Rectal smooth muscle tissue (tissue), 1 donor: ENCODE results near the gene NIFK.
"Not testable (repeated sequence)": the region's sequence is repeated elsewhere in the genome, so short reads cannot be mapped to it uniquely, and the experiment has no call there.

Experiments
- H3K27ac ChIP-seq: one replicate; pipeline ENCODE4 v1.7.0; 2013; ENCODE audit warnings: low read depth, low read length, inconsistent platforms
- H3K27me3 ChIP-seq: one replicate; pipeline ENCODE4 v1.7.0; 2013; ENCODE audit warnings: low read length; ENCODE audit not compliant: control insufficient read depth, insufficient read depth
- H3K36me3 ChIP-seq: one replicate; pipeline ENCODE4 v1.7.0; 2013; ENCODE audit warnings: low read length; ENCODE audit not compliant: control insufficient read depth, insufficient read depth
- H3K4me1 ChIP-seq: one replicate; pipeline ENCODE4 v1.7.0; 2013; ENCODE audit warnings: low read length; ENCODE audit not compliant: control insufficient read depth, insufficient read depth
- H3K4me3 ChIP-seq: one replicate; pipeline ENCODE4 v1.7.0; 2013; ENCODE audit warnings: low read length
- H3K9ac ChIP-seq: one replicate; pipeline ENCODE4 v1.7.0; 2013; ENCODE audit warnings: low read length

The NIFK gene

DNA sequence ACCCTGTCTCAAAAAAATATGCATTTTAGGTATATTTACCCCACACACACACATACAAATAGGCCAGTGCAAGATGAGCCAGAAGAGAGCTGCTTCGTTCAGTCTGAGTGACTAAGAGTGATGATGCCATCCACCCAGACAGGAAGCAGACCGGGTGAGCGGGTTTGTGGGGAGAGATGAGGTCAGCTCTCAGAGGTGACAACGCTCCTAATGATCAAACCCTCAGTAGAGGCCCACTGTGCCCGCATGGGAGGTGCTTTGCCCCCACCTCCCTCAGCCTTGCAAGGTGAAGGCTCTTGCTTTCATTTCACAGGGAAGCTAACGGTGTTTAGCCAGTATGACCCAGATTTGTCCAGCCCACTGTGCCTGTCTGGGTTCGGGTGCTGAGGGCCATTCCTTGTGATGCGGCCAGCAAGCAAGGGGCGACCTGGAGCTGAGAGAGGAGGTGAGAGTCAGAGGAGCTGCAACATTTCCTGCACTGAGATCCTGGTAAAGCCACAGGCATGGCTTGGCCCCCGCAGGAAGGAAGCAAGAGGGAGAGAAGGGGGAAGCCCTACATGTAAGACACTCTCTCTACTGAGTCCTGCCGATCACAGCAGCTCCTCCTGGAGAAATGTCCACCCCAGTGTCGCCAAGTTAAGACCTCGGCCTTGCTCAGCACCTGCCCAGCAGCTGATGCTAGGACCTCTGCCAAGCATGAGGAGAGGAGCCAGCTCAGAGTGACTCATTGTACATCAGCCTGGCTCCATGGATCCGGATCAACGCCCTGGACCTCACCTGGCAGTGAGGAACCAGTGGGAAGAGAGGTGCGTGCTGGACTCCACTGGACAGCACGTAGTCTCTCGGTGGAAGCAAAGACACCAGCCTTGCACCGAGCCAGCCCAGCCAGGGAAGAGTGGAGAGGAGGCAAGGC lies 37.0 kb downstream of the NIFK start:
- no peaks in the 10 kb centered on the region for H3K27me3 ChIP-seq
- no peak overlapping the region for H3K9ac ChIP-seq
- H3K4me1 ChIP-seq: no peaks in the 10 kb centered on the region
- no peak overlapping the region for H3K27ac ChIP-seq
- no peaks in the 10 kb centered on the region for H3K36me3 ChIP-seq
- H3K4me3 ChIP-seq: no peak overlapping the region

DNA sequence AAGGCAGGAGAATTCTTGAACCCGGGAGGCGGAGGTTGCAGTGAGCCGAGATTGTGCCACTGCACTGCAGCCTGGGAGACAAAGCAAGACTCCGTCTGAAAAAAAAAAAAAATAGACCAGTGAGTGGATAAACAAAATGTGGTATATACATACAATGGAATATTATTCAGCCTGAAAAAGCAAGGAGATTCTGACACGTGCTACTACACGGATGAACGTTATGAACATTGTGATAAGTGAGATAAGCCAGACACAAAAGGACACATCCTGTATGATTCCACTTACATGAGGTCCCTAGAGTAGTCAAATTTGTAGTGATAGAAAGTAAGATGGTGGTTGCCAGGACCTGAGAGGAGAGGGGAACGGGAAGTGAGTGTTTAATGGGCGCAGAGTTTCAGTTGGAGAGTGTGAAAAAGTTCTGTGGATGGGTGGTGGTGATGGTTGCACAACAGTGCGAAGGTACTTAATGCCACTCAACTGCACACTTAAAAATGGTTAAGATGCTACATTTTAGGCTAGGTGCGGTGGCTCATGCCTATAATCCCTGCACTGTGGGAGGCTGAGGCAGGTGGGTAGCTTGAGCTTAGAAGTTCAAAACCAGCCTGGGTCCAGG lies 38.3 kb downstream of the NIFK start:
- no peaks in the 10 kb centered on the region for H3K36me3 ChIP-seq
- H3K27me3 ChIP-seq: no peaks in the 10 kb centered on the region
- no peaks in the 10 kb centered on the region for H3K4me1 ChIP-seq
- H3K4me3 ChIP-seq: no peak overlapping the region
- H3K27ac ChIP-seq: no peak overlapping the region
- H3K9ac ChIP-seq: no peak overlapping the region

DNA sequence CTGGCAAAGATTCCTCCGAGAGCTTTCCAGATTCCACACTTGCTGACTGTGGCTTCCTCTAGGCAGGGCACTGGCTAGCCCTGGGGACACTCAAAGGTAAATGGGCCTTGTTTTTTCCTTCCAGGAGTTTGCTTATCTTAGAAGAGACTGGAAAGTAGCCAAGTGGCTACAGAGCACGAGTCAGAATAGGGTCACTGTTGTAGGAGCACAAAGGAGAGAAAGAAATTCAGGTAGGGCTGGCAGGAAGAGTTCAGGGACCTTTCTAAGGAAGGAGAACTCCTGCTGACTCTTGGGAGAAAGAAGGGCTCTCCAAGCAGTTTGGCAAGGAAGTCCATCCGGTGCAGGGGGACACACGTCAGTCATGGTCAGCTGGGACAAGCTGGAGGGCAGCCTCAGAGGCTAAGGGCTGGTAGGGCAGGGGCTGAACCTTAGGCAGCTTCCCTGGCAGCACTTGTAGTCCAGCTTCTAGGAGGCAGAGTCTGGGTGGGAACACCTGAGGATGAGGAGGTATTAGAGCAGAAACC lies 39.5 kb downstream of the NIFK start:
- no peaks in the 10 kb centered on the region for H3K36me3 ChIP-seq
- no peak overlapping the region for H3K27ac ChIP-seq
- no peak overlapping the region for H3K9ac ChIP-seq

DNA sequence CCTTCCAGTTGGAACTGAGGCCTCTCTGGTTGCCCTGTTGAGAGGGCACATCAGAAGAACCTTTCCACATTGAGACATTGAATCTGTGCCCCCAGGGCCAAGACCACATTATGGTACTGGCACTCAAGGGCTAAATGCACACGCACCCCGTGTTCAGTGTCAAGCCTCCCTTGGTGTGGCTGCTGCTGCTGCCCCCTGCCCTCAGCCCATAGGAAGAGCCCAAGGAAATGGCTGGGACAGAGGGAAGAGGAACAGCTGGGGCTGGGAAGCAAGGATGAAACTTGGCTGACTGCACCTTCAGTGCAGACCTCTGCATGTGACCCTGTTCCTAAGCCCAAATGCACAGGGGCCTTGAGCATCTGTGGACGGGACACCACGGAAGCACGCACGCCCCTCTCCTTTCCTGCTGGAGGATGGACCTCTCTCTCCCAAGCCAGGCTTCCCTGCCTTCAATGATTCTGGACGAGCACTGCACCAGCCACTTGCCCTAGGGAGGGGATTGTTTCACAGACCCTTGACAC lies 40.2 kb downstream of the NIFK start:
- H3K36me3 ChIP-seq: no peaks in the 10 kb centered on the region
- H3K27me3 ChIP-seq: no peaks in the 10 kb centered on the region
- H3K9ac ChIP-seq: no peak overlapping the region
- no peaks in the 10 kb centered on the region for H3K4me1 ChIP-seq
- no peak overlapping the region for H3K27ac ChIP-seq
- H3K4me3 ChIP-seq: no peak overlapping the region

More for the DNA sequence above, 39.5 kb downstream of the NIFK start:
- H3K27me3 ChIP-seq: no peaks in the 10 kb centered on the region
- no peak overlapping the region for H3K4me3 ChIP-seq
- no peaks in the 10 kb centered on the region for H3K4me1 ChIP-seq

DNA sequence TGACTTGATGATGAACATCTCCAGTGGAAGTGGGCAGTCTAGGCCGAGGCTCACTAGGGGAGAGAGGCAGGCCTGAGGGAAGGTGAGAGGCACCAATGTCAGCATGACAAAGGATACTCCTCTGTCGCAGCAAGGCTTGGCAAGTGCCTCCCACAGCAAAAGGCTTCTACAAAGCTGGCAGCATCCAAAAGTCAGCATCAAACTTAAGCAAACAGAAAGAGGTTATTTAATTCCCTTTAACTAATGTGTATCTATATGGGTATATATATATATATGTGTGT lies 41.6 kb downstream of the NIFK start:
- Histone ChIP-seq H3K36me3 (no peaks in the 10 kb centered on the region), H3K27ac (no peak overlapping the region), H3K9ac (no peak overlapping the region), H3K27me3 (no peaks in the 10 kb centered on the region), H3K4me3 (no peak overlapping the region), H3K4me1 (no peaks in the 10 kb centered on the region)

DNA sequence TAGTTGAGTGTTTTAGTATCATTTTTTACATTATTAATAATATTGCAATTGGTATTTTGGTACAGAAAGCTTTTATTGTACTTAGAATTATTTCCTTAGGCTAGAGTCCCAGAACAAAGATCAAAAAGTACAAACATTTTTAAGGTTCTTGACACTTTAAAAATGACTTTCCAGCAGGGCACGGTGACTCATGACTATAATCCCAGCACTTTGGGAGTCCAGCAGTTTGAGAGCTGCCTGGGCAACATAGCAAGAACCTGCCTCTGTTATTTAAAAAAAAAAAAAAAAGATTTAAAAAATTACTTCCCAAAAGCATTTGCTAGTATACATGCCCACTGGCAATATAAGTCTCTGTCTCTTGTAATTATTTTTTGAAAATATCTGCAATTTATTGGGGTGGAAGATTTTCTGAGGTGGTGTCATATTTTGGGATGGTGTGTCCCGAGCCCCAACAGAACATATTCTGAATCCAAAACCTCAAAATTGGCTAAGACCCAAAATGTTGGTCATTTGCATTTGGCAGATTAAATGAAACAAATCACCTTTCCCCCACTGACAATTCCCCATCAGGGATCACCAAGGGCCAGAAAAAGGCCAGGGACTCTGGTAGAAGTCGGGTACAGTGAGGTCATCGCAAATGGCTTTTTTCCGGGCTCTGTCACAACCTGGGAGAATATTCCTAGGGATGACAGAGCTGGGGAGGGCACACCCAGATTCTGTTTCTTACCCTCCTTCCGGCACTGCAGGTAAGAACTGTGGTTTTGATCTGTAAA lies 42.1 kb downstream of the NIFK start:
- Histone ChIP-seq H3K27me3 (no peaks in the 10 kb centered on the region), H3K4me3 (no peak overlapping the region), H3K9ac (no peak overlapping the region), H3K36me3 (no peaks in the 10 kb centered on the region), H3K4me1 (no peaks in the 10 kb centered on the region), H3K27ac (no peak overlapping the region)

DNA sequence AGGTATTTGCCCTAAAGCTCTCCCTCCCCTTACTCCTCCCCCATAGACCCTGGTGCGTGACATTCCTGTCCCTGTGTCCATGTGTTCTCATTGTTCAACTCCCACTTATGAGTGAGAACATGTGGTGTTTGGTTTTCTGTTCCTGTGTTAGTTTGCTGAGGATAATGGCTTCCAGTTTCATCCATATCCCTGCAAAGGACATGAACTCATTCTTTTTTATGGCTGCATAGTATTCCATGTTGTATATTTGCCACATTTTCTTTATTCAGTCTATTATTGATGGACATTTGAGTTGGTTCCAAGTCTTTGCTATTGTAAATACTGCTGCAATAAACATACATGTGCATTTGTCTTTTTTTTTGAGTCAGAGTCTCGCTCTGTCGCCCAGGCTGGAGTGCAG lies 46.1 kb downstream of the NIFK start:
- not testable (repeated sequence) for H3K9ac ChIP-seq, H3K27ac ChIP-seq, H3K36me3 ChIP-seq, H3K4me1 ChIP-seq, H3K27me3 ChIP-seq, H3K4me3 ChIP-seq

DNA sequence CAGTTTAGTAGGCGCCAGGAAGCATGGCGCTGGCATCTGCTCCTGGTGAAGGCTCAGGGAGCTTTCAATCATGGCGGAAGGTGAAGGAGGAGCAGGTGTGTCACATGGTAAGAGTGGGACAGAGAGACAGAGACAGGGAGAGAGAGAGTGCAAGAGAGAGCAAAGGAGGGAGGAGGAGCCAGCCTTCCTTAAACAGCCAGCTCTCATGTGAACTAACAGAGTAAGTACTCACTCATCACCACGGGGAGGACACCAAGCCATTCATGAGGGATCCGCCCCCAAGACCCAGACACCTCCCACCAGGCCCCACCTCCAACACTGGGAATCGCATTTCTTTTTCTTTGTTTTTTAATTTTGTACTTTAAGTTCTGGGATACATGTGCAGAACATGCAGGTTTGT lies 46.6 kb downstream of the NIFK start:
- H3K36me3 ChIP-seq: no peaks in the 10 kb centered on the region
- H3K4me3 ChIP-seq: no peak overlapping the region
- H3K9ac ChIP-seq: no peak overlapping the region
- no peak overlapping the region for H3K27ac ChIP-seq
- no peaks in the 10 kb centered on the region for H3K27me3 ChIP-seq
- H3K4me1 ChIP-seq: no peaks in the 10 kb centered on the region

DNA sequence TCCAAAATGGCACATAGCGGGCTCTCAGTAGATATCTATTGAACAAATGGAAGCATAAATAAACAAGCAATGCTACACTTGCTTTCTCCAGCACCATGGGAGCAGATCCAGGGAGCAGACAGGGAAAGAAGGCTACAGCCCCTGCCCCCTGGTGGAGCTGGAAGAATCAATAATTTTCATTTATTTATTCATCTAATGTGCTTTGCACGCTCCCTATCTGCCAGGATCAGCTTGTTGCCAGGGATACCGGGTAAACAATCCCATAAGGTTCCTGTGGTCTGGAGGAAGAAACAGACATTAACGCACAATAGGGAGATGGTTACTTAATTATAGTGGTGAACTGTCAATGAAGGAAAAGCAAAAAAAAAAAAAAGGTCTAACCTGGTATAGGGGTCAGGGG lies 47.3 kb downstream of the NIFK start:
- Histone ChIP-seq H3K4me3 (no peak overlapping the region), H3K27me3 (no peaks in the 10 kb centered on the region), H3K27ac (no peak overlapping the region), H3K4me1 (no peaks in the 10 kb centered on the region), H3K9ac (no peak overlapping the region), H3K36me3 (no peaks in the 10 kb centered on the region)

DNA sequence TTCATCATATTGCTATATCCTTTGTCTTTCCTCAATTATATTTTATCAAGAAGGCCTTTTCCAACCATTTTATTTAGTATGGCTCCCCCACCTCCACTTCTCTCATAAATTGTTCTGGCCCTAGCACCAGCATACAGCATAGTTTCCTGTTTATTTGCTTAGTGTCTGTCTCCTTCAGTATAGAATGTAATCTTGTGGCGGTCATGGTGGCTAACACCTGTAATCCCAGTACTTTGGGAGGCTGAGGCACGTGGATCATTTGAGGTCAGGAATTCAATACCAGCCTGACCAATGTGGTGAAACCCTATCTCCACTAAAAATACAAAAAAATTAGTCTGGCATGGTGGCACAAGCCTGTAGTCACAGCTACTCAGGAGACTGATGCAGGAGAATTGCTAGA lies 47.9 kb downstream of the NIFK start:
- Histone ChIP-seq H3K27ac (no peak overlapping the region), H3K27me3 (no peaks in the 10 kb centered on the region), H3K4me1 (no peaks in the 10 kb centered on the region), H3K9ac (no peak overlapping the region), H3K36me3 (no peaks in the 10 kb centered on the region), H3K4me3 (no peak overlapping the region)

DNA sequence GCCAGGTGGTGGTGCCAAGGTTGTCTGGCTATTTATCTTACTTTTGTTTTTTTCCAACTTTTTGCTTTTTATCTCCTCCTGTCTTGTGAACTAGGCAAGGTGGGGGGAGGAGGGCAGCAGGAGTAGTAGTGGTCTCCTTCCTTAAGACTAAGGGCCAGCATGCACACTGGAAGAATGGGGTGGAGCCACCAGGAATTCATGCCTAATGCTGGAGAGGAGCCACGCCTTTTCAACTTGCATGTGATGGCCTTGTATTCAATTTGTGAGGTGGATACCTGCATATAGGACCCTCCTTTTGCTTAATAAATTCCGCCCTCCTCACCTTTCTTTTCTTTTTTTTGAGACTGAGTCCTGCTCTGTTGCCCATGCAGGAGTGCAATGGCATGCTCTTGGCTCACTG lies 49.8 kb downstream of the NIFK start:
- H3K9ac ChIP-seq: no peak overlapping the region
- H3K36me3 ChIP-seq: no peaks in the 10 kb centered on the region
- no peak overlapping the region for H3K27ac ChIP-seq
- H3K4me3 ChIP-seq: no peak overlapping the region
- no peaks in the 10 kb centered on the region for H3K4me1 ChIP-seq
- H3K27me3 ChIP-seq: no peaks in the 10 kb centered on the region

DNA sequence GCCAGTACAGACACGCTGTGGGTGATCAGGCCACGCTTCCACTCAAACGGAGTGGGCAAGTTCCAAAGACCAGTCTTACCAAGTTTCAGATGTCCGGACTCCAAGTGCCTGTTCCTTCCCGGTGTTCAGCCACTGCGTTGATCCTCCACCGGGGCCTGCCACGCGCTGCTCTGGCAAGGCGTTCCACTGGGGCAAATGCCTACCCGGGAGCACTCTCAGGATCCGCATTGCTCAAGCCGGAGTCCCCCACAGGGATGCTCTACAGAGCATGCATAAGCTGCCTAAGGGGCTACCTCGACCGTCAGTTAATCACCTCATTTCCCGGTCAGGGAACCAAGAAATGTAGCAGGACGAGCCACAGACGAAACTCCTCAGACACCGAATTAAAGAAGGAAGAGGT lies 50.5 kb downstream of the NIFK start:
- no peak overlapping the region for H3K4me3 ChIP-seq
- no peaks in the 10 kb centered on the region for H3K36me3 ChIP-seq
- H3K9ac ChIP-seq: no peak overlapping the region
- H3K27ac ChIP-seq: no peak overlapping the region
- H3K4me1 ChIP-seq: no peaks in the 10 kb centered on the region
- H3K27me3 ChIP-seq: no peaks in the 10 kb centered on the region
